Hematopoietic multipotent progenitor cell treated with erythropoietin and hydrocortisone succinate and interleukin-3 and kit ligand, for 15 days (in vitro differentiated cells): ENCODE data around the gene MYL12B.

Experiments used
- DNase-seq: peaks from one replicate; pipeline ENCODE4 v3.0.0-alpha.2; 2015; ENCODE audit warnings: low spot score

Gene MYL12B

DNA sequence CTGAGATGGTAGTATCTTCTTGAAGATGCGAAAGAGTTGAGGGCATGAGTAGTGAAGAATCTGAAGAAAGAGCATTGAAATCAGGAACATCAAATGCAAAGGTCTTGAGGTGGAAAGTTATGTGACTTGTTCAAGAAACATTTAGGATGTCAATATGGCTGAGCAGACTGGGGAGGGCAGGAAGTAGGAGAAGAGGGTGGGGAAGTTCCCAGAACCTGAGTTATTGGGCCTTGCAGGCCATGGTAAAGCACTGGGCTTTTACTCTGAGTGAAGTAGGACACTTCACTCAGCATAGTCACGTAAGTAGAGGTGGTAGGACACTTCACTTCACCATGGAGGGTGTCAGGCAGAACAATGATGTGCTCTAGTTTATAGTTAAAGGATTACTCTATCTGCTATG, 26.1 kb upstream of the MYL12B start:
- DNase-seq = no peak

- DNase-seq = no peak
Observed at GRCh38 chr18:3236470-3236869, 25.5 kb upstream of the MYL12B start.

DNA sequence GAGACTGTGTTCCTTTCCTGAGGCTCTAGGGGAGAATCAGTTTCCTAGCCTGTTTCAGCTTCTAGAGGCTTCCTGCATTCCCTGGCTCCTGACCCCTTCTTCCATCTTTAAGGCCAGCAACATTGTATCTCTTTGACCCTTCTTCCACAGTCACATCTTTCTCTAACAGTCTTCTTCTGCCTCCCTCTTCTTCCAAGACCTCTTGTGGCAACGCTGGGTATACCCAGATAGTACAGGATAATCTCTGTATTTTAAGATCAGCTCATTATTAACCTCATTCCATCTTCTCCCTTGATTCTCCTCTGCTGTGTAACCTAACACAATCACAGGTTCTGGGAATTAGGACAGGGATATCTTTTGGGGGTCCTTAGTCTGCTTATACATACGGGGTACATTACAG, 23.2 kb upstream of the MYL12B start:
- no peak for DNase-seq

DNA sequence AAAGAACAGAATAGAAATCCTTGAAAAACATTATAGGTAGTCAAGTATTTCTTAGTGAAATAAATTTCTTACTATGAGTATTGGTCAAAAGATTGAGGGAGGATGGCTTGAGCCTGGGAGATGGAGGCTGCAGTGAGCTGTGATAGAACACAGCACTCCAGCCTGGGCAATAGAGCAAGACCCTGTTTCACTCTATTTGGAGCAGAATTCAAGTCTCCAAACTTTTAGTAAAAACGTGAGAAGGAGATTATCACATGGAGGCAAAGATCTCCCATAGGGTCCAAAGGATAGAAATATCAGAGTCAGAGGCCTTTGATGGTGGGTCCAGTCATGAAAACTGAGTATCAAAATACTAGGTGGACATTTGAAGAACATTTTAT, 16.8 kb upstream of the MYL12B start:
- no peak for DNase-seq

- DNase-seq = peak; percentile 89
Observed at GRCh38 chr18:3245853-3246634, 15.9 kb upstream of the MYL12B start.

- DNase-seq = peak; percentile 62
Observed at GRCh38 chr18:3246635-3247239, 15.2 kb upstream of the MYL12B start.

- peak; percentile 89 for DNase-seq
Observed at GRCh38 chr18:3247240-3248061, 14.5 kb upstream of the MYL12B start, which contains the start of gene MYL12A. TSS of gene MYL12A (plus strand) at chr18:3247801. CDS start at chr18:3253248, 5,447 bp downstream.

- DNase-seq = peak; percentile 17
Observed at GRCh38 chr18:3248062-3248657, 13.8 kb upstream of the MYL12B start.

GRCh38 chr18:3248658-3249359, 13.1 kb upstream of the MYL12B start:
- peak; percentile 42 for DNase-seq

DNA sequence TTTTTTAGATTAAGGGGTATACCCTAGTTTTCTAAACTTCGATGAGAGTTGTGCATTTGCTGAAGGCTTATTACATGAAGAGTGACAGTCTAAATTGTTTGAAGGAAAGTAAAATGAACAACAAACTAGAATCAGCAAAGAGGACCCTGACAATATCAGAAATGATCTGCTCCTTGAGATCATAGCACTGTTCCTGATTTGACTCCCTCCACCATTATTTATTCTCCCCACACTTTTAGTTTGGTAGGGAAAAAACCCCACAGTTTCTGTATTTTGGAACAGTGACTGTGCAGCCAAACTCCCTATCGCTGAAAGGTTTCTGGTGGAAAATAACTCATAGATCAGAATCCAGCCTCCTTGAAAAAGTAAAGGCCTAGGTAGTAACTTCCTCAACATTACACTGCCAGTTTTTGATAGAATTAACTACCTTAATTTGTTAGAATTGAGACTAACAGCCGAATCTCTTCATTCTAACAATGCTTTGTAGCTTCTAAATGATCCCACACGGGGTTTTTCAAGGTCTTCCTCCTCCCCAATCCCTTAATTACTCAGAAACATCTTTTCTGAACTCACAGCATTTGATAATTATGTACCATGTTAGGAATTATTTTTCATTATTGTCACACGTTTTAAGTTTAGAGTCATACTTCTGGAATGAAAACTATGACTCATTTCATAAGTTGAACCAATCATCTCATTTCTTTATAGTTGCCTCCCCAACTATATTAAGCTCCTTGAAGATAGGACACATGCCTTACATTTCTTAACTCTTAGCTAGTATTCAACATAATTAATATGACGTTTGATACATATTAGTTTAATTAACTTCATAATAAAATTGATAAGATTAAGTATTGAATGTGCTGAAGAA, 11.5 kb upstream of the MYL12B start:
- DNase-seq = peak; percentile 17

DNA sequence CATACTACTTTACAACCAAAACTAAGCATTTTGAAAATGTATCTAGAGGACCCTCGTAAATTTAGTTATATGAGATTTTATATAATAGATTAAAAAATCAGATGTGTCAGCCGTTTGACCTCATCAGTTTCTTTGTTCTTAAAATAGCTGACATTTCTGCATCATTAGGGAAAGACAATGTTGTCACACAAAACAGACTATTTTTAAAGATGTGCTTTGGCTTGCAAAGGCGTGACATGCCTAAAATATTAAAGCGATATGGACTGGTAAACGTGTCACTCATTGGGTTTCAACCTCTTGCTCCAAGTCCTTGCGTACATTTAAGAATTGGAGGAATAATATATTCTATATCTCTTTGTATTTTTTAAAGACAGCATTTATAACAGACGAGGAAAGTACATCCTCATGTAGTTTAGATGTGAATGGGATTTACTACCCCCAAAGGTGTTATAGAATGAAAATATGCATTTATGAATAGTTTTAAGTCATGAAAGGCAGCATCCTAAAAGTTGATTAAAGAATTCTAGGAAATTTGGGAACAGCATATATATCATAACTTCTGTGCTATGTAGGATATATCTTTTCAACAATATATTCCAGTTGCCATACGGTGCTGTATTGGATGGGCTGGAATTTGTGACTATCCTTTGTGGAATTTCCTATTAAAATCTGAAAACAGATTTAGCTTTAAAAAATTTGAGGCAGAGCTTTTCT, 10.5 kb upstream of the MYL12B start:
- no peak for DNase-seq

DNA sequence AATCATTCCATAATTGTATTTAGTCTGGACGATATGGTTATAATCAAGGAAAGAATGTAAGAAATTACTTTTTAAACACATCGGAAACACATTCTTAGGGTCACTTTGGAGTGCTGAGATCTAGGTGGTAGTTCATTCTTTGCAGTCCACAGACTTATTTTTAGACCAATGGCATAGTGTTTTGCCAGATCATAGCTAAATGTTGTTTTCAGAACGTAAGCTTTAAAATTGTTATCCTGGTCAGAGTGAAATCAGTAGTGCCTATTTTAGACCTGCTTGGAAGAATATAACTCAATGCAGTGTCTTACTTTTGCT, 10.0 kb upstream of the MYL12B start:
- no peak for DNase-seq

DNA sequence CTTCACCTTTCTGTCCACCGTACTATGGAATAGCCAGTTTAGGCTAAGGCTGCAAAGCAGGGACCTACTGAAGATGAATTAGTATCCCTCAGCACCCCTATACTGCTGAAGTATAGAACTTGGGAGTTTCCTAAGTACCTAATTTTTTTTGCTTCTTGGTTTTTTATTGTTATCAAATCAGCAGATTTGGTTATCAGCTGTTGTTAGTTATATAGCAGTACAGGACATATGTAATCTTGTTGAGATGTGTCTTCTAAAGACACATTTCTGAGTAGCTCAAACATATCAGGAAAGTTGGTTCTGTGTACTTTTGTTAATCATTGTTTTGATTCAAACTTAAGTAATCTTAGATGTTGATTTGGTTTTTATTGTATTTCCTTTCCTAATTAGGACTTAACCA, 9.1 kb upstream of the MYL12B start:
- no peak for DNase-seq

- no peak for DNase-seq
Observed at GRCh38 chr18:3254725-3255124, 7.2 kb upstream of the MYL12B start.

DNA sequence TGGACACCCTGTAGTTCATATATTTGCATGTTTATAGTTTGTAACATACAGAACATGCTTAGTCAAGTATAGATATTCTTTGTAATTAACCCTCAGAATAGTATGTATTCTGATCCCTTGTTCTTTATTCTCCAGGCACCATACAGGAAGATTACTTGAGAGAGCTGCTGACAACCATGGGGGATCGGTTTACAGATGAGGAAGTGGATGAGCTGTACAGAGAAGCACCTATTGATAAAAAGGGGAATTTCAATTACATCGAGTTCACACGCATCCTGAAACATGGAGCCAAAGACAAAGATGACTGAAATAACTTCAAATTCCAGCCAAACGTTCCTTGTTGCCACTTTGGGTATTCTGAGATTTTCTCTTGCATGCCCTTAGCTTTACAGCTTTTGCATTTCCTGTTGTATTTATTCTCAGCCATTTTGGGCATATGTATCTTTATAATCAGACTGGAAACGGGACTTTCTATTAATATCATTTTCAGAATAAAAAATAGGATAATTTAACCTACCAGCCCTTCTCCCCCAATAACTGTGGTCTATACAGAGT, 6.2 kb upstream of the MYL12B start:
- DNase-seq = no peak

DNA sequence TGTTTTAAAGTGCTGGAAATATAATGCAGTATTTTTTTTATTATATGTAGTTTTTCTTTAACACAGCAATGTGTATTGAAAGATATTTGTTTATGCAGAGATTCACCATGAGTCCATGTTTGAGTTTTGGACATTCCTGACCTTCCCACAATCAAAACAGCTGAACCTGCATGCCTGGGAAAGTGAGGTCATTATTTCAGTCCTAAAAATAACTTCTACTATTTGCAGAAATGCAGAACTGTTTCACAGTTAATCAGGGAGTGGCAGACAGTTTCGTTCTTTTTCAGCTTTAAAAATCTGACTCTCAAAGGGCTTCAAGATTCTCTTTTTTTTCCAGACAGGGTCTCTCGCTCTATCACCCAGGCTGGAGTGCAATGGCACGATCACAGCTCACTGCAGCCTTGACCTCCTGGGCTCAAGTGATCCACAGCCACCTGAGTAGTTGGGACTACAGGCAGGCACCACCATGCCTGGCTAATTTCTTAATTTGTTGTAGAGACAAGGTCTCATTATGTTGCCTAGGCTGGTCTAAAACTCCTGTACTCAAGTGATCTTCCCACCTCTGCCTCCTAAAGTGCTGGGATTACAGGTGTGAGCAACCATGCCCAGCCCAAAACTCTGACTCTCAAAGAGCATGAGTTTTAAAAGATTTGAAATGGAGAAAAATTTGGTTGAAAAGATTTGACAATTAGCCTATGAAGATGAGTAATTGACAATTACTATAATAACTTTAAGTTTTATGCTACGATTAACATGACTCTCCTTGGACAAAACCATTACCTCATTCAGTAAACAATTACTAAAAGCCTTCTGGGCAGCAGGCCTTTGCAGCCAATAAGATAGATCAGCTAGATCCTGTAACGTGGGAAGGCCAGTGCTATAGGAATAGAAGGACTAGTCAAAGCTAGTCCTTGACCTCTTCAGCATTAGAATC, 5.0 kb upstream of the MYL12B start:
- no peak for DNase-seq

GRCh38 chr18:3257627-3258120, 4.3 kb upstream of the MYL12B start:
- no peak for DNase-seq

DNA sequence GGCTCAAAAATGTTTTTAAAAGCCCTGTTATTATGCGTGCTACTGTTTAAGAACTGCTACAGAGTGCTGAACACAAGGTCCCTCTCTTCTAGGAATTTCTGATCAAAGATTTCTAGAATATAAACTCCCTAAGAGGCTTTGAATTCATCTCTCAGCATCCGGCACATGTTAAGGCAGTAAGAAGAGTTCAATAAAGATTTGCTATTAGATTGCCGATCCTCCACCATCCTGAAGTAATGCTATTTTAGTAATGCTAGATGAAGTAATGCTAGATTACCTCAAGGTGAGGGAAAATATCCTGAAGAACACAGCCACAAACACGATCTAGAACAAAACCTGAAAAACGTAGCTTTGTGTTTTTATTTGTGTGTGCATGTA, 949 bp upstream of the MYL12B start:
- DNase-seq = no peak
